Parathyroid adenoma (tissue), 2 donors: ENCODE data around the gene THRA.

Experiments
- H2AFZ ChIP-seq: fragments of 300-600 bp; sonication (generic); one replicate; pipeline ENCODE4 v1.7.0; 2017; ENCODE audit warnings: antibody characterized with exemption, mild to moderate bottlenecking
- H3K27ac ChIP-seq: fragments of 300-600 bp; sonication (generic); one replicate; pipeline ENCODE4 v1.7.0; 2017
- H3K27me3 ChIP-seq: fragments of 300-600 bp; sonication (generic); one replicate; pipeline ENCODE4 v1.7.0; 2017; ENCODE audit warnings: low read length; ENCODE audit not compliant: control insufficient read depth, insufficient read depth
- H3K36me3 ChIP-seq: fragments of 300-600 bp; sonication (generic); one replicate; pipeline ENCODE4 v1.7.0; 2017; ENCODE audit warnings: low read length; ENCODE audit not compliant: control insufficient read depth, insufficient read depth
- H3K4me1 ChIP-seq: fragments of 300-600 bp; sonication (generic); one replicate; pipeline ENCODE4 v1.7.0; 2017; ENCODE audit warnings: control low read depth
- H3K4me2 ChIP-seq: fragments of 300-600 bp; sonication (generic); one replicate; pipeline ENCODE4 v1.7.0; 2017; ENCODE audit warnings: low read length
- H3K4me3 ChIP-seq: fragments of 300-600 bp; sonication (generic); one replicate; pipeline ENCODE4 v1.7.0; 2017; ENCODE audit warnings: low read depth, low read length
- H3K79me2 ChIP-seq: fragments of 300-600 bp; sonication (generic); one replicate; pipeline ENCODE4 v1.7.0; 2017; ENCODE audit warnings: control low read depth
- H3K9ac ChIP-seq: fragments of 300-600 bp; sonication (generic); one replicate; pipeline ENCODE4 v1.7.0; 2017; ENCODE audit warnings: mild to moderate bottlenecking
- H3K9me3 ChIP-seq: fragments of 300-600 bp; sonication (generic); one replicate; pipeline ENCODE4 v1.7.0; 2017; ENCODE audit warnings: low read length; ENCODE audit not compliant: control insufficient read depth
- CTCF ChIP-seq: fragments of 300-600 bp; sonication (generic); IDR thresholded peaks from one replicate; pipeline ENCODE4 v1.7.0; 2017; ENCODE audit warnings: antibody characterized with exemption, mild to moderate bottlenecking
- donor health status: primary hyperparathyroidism.

The THRA gene

GRCh38 chr17:40020146-40020545, 42.6 kb upstream of the THRA start:
- no peaks in the 10 kb centered on the region for H3K36me3 ChIP-seq
- no peak for TF ChIP-seq CTCF
- no peak overlapping the region for H3K4me2 ChIP-seq
- no peak overlapping the region for H2AFZ ChIP-seq
- H3K9ac ChIP-seq: no peak overlapping the region
- no peak overlapping the region for H3K27ac ChIP-seq
- no peaks in the 10 kb centered on the region for H3K79me2 ChIP-seq
- H3K9me3 ChIP-seq: no peaks in the 10 kb centered on the region
- H3K4me3 ChIP-seq: no peak overlapping the region
- H3K4me1 ChIP-seq: peaks cover under 1% of the 10 kb centered on the region
- no peaks in the 10 kb centered on the region for H3K27me3 ChIP-seq

GRCh38 chr17:40021451-40021971, 41.3 kb upstream of the THRA start:
- H3K9ac ChIP-seq: no peak overlapping the region
- peaks cover 12% of the 10 kb centered on the region for H3K4me1 ChIP-seq
- no peaks in the 10 kb centered on the region for H3K79me2 ChIP-seq
- no peak overlapping the region for H3K27ac ChIP-seq
- H3K4me2 ChIP-seq: no peak overlapping the region
- H3K27me3 ChIP-seq: no peaks in the 10 kb centered on the region
- no peaks in the 10 kb centered on the region for H3K9me3 ChIP-seq
- no peaks in the 10 kb centered on the region for H3K36me3 ChIP-seq
- TF ChIP-seq CTCF: no peak
- H3K4me3 ChIP-seq: no peak overlapping the region
- H2AFZ ChIP-seq: no peak overlapping the region

- H3K9me3 ChIP-seq: no peaks in the 10 kb centered on the region
- H3K4me1 ChIP-seq: peaks cover 17% of the 10 kb centered on the region
- H3K4me2 ChIP-seq: no peak overlapping the region
- no peak for TF ChIP-seq CTCF
- no peaks in the 10 kb centered on the region for H3K36me3 ChIP-seq
- no peaks in the 10 kb centered on the region for H3K27me3 ChIP-seq
- no peak overlapping the region for H3K9ac ChIP-seq
- H3K27ac ChIP-seq: no peak overlapping the region
- H3K79me2 ChIP-seq: no peaks in the 10 kb centered on the region
- H2AFZ ChIP-seq: no peak overlapping the region
- H3K4me3 ChIP-seq: no peak overlapping the region
Observed at GRCh38 chr17:40022497-40022896, 40.3 kb upstream of the THRA start.

- Histone ChIP-seq H3K27me3 (no peaks in the 10 kb centered on the region), H3K79me2 (no peaks in the 10 kb centered on the region), H3K9ac (no peak overlapping the region), H3K4me3 (no peak overlapping the region), H3K36me3 (no peaks in the 10 kb centered on the region), H3K4me1 (peaks cover 17% of the 10 kb centered on the region), H3K9me3 (no peaks in the 10 kb centered on the region), H3K27ac (no peak overlapping the region), H3K4me2 (no peak overlapping the region), H2AFZ (no peak overlapping the region)
- TF ChIP-seq CTCF: no peak
Observed at GRCh38 chr17:40022961-40023541, 39.7 kb upstream of the THRA start.
